HCT116 (cell line): Measurements from ENCODE around the gene OR7G2.
"Not testable (repeated sequence)": the region's sequence is repeated elsewhere in the genome, so short reads cannot be mapped to it uniquely, and the experiment has no call there.

Experiments
- EGR1 ChIP-seq: IDR thresholded peaks from 2 replicates; pipeline ENCODE4 v1.6.1; 2012; ENCODE audit warnings: low read depth
- POLR2AphosphoS5 ChIP-seq: IDR thresholded peaks from 2 replicates; pipeline ENCODE4 v1.6.1; 2011; ENCODE audit warnings: mild to moderate bottlenecking, low read depth, low read length, moderate library complexity
- SIN3A ChIP-seq: IDR thresholded peaks from 2 replicates; pipeline ENCODE4 v1.6.1; 2012; ENCODE audit warnings: low read depth
- SRF ChIP-seq: IDR thresholded peaks from 2 replicates; pipeline ENCODE4 v1.6.1; 2012; ENCODE audit warnings: low read depth
- TF ChIP-seq, protein P1 (sequence below), 3 experiments: fragments of 200-600 bp in 1 of 3; sonication (generic) in 1 of 3; IDR thresholded peaks in 2 of 3; conservative IDR thresholded peaks in 1 of 3; 2 replicates each; pipeline ENCODE4 v1.5.1; 2012 to 2017; ENCODE audit warnings: low read depth in 2 of 3, low read length in 2 of 3, antibody characterized with exemption in 1 of 3, borderline replicate concordance in 1 of 3, control low read depth in 1 of 3, mild to moderate bottlenecking in 1 of 3, mixed read lengths in 1 of 3, mixed run types in 1 of 3, moderate library complexity in 1 of 3; ENCODE audit not compliant: insufficient read depth in 1 of 3
- TF ChIP-seq, protein P2 (sequence below): IDR thresholded peaks from 2 replicates; pipeline ENCODE4 v1.6.1; 2011; ENCODE audit warnings: mild to moderate bottlenecking, low read length, moderate library complexity; ENCODE audit not compliant: insufficient replicate concordance; ENCODE audit errors: extremely low read depth

DNA sequence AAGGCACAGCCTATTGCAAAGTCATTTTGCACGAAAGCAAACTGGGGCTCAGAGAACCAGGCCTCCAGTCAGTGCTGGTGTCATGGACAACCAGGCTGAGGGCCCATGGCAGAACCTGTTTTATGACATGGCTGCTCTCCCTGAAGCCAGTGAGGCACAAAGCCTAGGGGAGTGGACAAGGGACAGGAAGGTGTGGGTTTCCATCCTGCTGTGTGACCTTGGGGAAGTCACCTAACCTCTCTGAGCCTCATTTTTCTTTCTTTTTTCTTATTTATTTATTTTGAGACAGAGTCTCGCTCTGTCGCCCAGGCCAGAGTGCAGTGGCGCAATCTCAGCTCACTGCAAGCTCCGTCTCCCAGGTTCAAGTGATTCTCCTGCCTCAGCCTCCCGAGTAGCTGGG is 35.6 kb downstream of the OR7G2 start:
- TF ChIP-seq, protein P1, sequence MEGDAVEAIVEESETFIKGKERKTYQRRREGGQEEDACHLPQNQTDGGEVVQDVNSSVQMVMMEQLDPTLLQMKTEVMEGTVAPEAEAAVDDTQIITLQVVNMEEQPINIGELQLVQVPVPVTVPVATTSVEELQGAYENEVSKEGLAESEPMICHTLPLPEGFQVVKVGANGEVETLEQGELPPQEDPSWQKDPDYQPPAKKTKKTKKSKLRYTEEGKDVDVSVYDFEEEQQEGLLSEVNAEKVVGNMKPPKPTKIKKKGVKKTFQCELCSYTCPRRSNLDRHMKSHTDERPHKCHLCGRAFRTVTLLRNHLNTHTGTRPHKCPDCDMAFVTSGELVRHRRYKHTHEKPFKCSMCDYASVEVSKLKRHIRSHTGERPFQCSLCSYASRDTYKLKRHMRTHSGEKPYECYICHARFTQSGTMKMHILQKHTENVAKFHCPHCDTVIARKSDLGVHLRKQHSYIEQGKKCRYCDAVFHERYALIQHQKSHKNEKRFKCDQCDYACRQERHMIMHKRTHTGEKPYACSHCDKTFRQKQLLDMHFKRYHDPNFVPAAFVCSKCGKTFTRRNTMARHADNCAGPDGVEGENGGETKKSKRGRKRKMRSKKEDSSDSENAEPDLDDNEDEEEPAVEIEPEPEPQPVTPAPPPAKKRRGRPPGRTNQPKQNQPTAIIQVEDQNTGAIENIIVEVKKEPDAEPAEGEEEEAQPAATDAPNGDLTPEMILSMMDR (IDR thresholded peaks at IDR 0.05 in 2 of 3, conservative IDR thresholded peaks at IDR 0.05 in 1 of 3; ENCODE audit: borderline replicate concordance in 1 of 3, insufficient read depth in 1 of 3, low read depth in 2 of 3, low read length in 2 of 3), result not testable (repeated sequence)
- not testable (repeated sequence) for TF ChIP-seq POLR2AphosphoS5, SRF, EGR1, SIN3A
- TF ChIP-seq, protein P2, sequence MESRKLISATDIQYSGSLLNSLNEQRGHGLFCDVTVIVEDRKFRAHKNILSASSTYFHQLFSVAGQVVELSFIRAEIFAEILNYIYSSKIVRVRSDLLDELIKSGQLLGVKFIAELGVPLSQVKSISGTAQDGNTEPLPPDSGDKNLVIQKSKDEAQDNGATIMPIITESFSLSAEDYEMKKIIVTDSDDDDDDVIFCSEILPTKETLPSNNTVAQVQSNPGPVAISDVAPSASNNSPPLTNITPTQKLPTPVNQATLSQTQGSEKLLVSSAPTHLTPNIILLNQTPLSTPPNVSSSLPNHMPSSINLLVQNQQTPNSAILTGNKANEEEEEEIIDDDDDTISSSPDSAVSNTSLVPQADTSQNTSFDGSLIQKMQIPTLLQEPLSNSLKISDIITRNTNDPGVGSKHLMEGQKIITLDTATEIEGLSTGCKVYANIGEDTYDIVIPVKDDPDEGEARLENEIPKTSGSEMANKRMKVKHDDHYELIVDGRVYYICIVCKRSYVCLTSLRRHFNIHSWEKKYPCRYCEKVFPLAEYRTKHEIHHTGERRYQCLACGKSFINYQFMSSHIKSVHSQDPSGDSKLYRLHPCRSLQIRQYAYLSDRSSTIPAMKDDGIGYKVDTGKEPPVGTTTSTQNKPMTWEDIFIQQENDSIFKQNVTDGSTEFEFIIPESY, result not testable (repeated sequence)
